Measurements from ENCODE around the gene GSK3A. TPM values are rescaled to one million over a fixed set of nuclear protein-coding genes. Genes with fewer than 3 reads are reported as not detected.
A peak's percentile ranks its signal among the peaks of the same experiment; 100 is the strongest.

GSK3A gene
- total RNA-seq = 10 to 100 TPM; 24.7 to 34.5 (median 28.3) TPM

- peak; percentile 98 to 99 for DNase-seq (ENCODE audit: low spot score in 2 of 2)
Measured at GRCh38 chr19:42242512-42243409, at the start of gene GSK3A. Gene GSK3A, minus strand, starts transcription at chr19:42242602. Its CDS starts 137 bp downstream, at chr19:42242465.

GRCh38 chr19:42291435-42291810 is 49.0 kb upstream of the GSK3A start:
- no peaks in the 10 kb centered on the region for H3K9me3 ChIP-seq
- no peak for DNase-seq (ENCODE audit: low spot score in 2 of 2)
- peaks cover 0 to 87% (median 35%) of the 10 kb centered on the region in 3 donors for H3K36me3 ChIP-seq
- H3K4me1 ChIP-seq = peaks cover 0 to 6% (median 5%) of the 10 kb centered on the region in 4 donors
- 41 to 55% methylated on average over 9 of the region's 9 CpGs for WGBS, 2 donors
- H3K27me3 ChIP-seq = no peaks in the 10 kb centered on the region
- TF ChIP-seq EP300 (IDR thresholded peaks at IDR 0.05) (no peak), POLR2A (IDR thresholded peaks at IDR 0.05) (no peak)
- TF ChIP-seq, protein P1, sequence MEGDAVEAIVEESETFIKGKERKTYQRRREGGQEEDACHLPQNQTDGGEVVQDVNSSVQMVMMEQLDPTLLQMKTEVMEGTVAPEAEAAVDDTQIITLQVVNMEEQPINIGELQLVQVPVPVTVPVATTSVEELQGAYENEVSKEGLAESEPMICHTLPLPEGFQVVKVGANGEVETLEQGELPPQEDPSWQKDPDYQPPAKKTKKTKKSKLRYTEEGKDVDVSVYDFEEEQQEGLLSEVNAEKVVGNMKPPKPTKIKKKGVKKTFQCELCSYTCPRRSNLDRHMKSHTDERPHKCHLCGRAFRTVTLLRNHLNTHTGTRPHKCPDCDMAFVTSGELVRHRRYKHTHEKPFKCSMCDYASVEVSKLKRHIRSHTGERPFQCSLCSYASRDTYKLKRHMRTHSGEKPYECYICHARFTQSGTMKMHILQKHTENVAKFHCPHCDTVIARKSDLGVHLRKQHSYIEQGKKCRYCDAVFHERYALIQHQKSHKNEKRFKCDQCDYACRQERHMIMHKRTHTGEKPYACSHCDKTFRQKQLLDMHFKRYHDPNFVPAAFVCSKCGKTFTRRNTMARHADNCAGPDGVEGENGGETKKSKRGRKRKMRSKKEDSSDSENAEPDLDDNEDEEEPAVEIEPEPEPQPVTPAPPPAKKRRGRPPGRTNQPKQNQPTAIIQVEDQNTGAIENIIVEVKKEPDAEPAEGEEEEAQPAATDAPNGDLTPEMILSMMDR (IDR thresholded peaks at IDR 0.05) = no peak
- no peak overlapping the region for H3K4me3 ChIP-seq
- peak overlapping the region in 2 of 4 donors; percentile 1 to 5 for H3K27ac ChIP-seq

More at GRCh38 chr19:42242512-42243409, at the start of gene GSK3A:
- Histone ChIP-seq H3K27ac (peak within 1 kb of the TSS; percentile 79 to 100 (median 96)), H3K9me3 (no peaks in the 10 kb centered on the region), H3K4me1 (peaks cover 0 to 71% (median 48%) of the 10 kb centered on the region in 4 donors), H3K36me3 (peaks cover 0 to 21% (median 0%) of the 10 kb centered on the region in 3 donors), H3K4me3 (peak within 1 kb of the TSS; percentile 48 to 87 (median 72)), H3K27me3 (no peaks in the 10 kb centered on the region)
- TF ChIP-seq, protein P1 (IDR thresholded peaks at IDR 0.05) = peak in 2 of 5 experiments; percentile 23 to 24
- TF ChIP-seq POLR2A (IDR thresholded peaks at IDR 0.05) (peak; percentile 64 to 89), EP300 (IDR thresholded peaks at IDR 0.05) (peak; percentile 76 to 87)
- 0 to 1% methylated on average over 40 to 60 of the region's 76 CpGs for WGBS, 2 donors

- peak overlapping the region in 2 of 4 donors; percentile 1 to 5 for H3K27ac ChIP-seq
- no peak overlapping the region for H3K4me3 ChIP-seq
- no peaks in the 10 kb centered on the region for H3K9me3 ChIP-seq
- 79 to 86% methylated on average over 28 to 29 of the region's 31 CpGs for WGBS, 2 donors
- no peaks in the 10 kb centered on the region for H3K27me3 ChIP-seq
- TF ChIP-seq EP300 (IDR thresholded peaks at IDR 0.05) (no peak), POLR2A (IDR thresholded peaks at IDR 0.05) (no peak)
- TF ChIP-seq, protein P1 (IDR thresholded peaks at IDR 0.05) = peak in 4 of 5 experiments; percentile 27 to 53 (median 33)
- DNase-seq (ENCODE audit: low spot score in 2 of 2) = no peak
- peaks cover 0 to 87% (median 35%) of the 10 kb centered on the region in 3 donors for H3K36me3 ChIP-seq
- peaks cover 0 to 13% (median 11%) of the 10 kb centered on the region in 4 donors for H3K4me1 ChIP-seq
Measured at GRCh38 chr19:42290523-42291434, 48.4 kb upstream of the GSK3A start.

GRCh38 chr19:42290136-42290522 is 47.7 kb upstream of the GSK3A start:
- Histone ChIP-seq H3K27me3 (no peaks in the 10 kb centered on the region), H3K36me3 (peaks cover 0 to 84% (median 35%) of the 10 kb centered on the region in 3 donors), H3K4me3 (no peak overlapping the region), H3K27ac (no peak overlapping the region), H3K9me3 (no peaks in the 10 kb centered on the region), H3K4me1 (peaks cover 0 to 19% (median 18%) of the 10 kb centered on the region in 4 donors)
- DNase-seq (ENCODE audit: low spot score in 2 of 2) = no peak
- TF ChIP-seq EP300 (IDR thresholded peaks at IDR 0.05) = no peak
- TF ChIP-seq, protein P1 (IDR thresholded peaks at IDR 0.05) = no peak
- TF ChIP-seq POLR2A (IDR thresholded peaks at IDR 0.05) = no peak
- 76 to 81% methylated on average over 12 to 13 of the region's 13 CpGs for WGBS, 2 donors
